Measurements from ENCODE around the gene PNMA1.

- TF ChIP-seq CTCF (IDR thresholded peaks at IDR 0.05) (no peak), POLR2A (IDR thresholded peaks at IDR 0.05) (no peak)
These were observed 10.5 kb upstream of the PNMA1 start for GRCh38 chr14:73724696-73725095.

Measured in Peyer's patch (tissue), 4 donors.